Liver (tissue), 3 donors: ENCODE results near the gene ITGA5.

ENCODE experiments used
- ATF3 ChIP-seq: IDR thresholded peaks from 2 replicates; pipeline ENCODE4 v1.6.1; 2016; ENCODE audit warnings: antibody characterized with exemption
- CTCF ChIP-seq: fragments of 150-350 bp; IDR thresholded peaks from 2 replicates; pipeline ENCODE4 v1.5.1; 2017; ENCODE audit warnings: improper control_type of control experiment, low read depth, low read length; ENCODE audit not compliant: missing input control
- EGR1 ChIP-seq, 2 donors: IDR thresholded peaks; 2 replicates each; pipeline ENCODE4 v1.6.1; 2016 to 2018; ENCODE audit warnings: antibody characterized with exemption in 2 of 2, low read depth in 2 of 2
- FOXA1 ChIP-seq: IDR thresholded peaks from 2 replicates; pipeline ENCODE4 v1.6.1; 2016; ENCODE audit warnings: antibody characterized with exemption
- FOXA2 ChIP-seq: IDR thresholded peaks from 2 replicates; pipeline ENCODE4 v1.6.1; 2016; ENCODE audit warnings: antibody characterized with exemption
- GABPA ChIP-seq, 2 donors: IDR thresholded peaks in 1 of 2; conservative IDR thresholded peaks in 1 of 2; 2 replicates each; pipeline ENCODE4 v1.6.1; 2016; ENCODE audit warnings: antibody characterized with exemption in 2 of 2, mild to moderate bottlenecking in 1 of 2, moderate library complexity in 1 of 2
- JUND ChIP-seq, 2 donors: IDR thresholded peaks; 2 replicates each; pipeline ENCODE4 v1.6.1; 2016; ENCODE audit warnings: antibody characterized with exemption in 2 of 2
- MAX ChIP-seq: IDR thresholded peaks from 2 replicates; pipeline ENCODE4 v1.6.1; 2016; ENCODE audit warnings: antibody characterized with exemption
- RAD21 ChIP-seq, 2 donors: IDR thresholded peaks; 2 replicates each; pipeline ENCODE4 v1.6.1; 2016; ENCODE audit warnings: antibody characterized with exemption in 2 of 2, mild to moderate bottlenecking in 2 of 2
- REST ChIP-seq: IDR thresholded peaks from 2 replicates; pipeline ENCODE4 v1.6.1; 2016; ENCODE audit warnings: antibody characterized with exemption, mild to moderate bottlenecking
- RXRA ChIP-seq, 2 donors: IDR thresholded peaks; 2 replicates each; pipeline ENCODE4 v1.6.1; 2017 to 2018; ENCODE audit warnings: antibody characterized with exemption in 2 of 2, mild to moderate bottlenecking in 1 of 2
- TAF1 ChIP-seq: conservative IDR thresholded peaks from 2 replicates; pipeline ENCODE4 v1.6.1; 2016; ENCODE audit warnings: antibody characterized with exemption, mild to moderate bottlenecking
- YY1 ChIP-seq: IDR thresholded peaks from 2 replicates; pipeline ENCODE4 v1.6.1; 2016; ENCODE audit warnings: antibody characterized with exemption, mild to moderate bottlenecking
- ZBTB33 ChIP-seq: IDR thresholded peaks from 2 replicates; pipeline ENCODE4 v1.6.1; 2016; ENCODE audit warnings: antibody characterized with exemption
- donor health status: healthy.
- donor health status: healthy.

GRCh38 chr12:54387114-54387467, 32.0 kb downstream of the ITGA5 start:
- TF ChIP-seq ZBTB33 (no peak), REST (no peak), CTCF (no peak), GABPA (IDR thresholded peaks at IDR 0.05 in 1 of 2, conservative IDR thresholded peaks at IDR 0.05 in 1 of 2) (no peak), YY1 (no peak), ATF3 (no peak), MAX (no peak), FOXA1 (no peak), RXRA (IDR thresholded peaks at IDR 0.05) (no peak), FOXA2 (no peak), RAD21 (IDR thresholded peaks at IDR 0.05) (no peak), TAF1 (no peak), EGR1 (IDR thresholded peaks at IDR 0.05; ENCODE audit: low read depth in 2 of 2) (no peak), JUND (IDR thresholded peaks at IDR 0.05) (no peak)
